Colonic mucosa (tissue), 4 donors: ENCODE results near the gene SCRT2. TPM values are rescaled to one million over a fixed set of nuclear protein-coding genes. Genes with fewer than 3 reads are reported as not detected.

Experiments
- DNase-seq: peaks from one replicate; pipeline ENCODE4 v3.0.0-alpha.2; 2020
- H3K27ac ChIP-seq: fragments of 200-600 bp; one replicate; pipeline ENCODE4 v1.8.0; 2021
- H3K27me3 ChIP-seq: fragments of 200-600 bp; one replicate; pipeline ENCODE4 v1.8.0; 2021
- H3K36me3 ChIP-seq: fragments of 200-600 bp; one replicate; pipeline ENCODE4 v1.8.0; 2021
- H3K4me1 ChIP-seq: fragments of 200-600 bp; one replicate; pipeline ENCODE4 v1.8.0; 2021; ENCODE audit warnings: mild to moderate bottlenecking
- H3K4me3 ChIP-seq: fragments of 200-600 bp; one replicate; pipeline ENCODE4 v1.8.0; 2021
- H3K9ac ChIP-seq, 2 donors: one replicate each; pipeline ENCODE4 v1.7.0; 2013; ENCODE audit warnings: control low read depth in 2 of 2, low read depth in 2 of 2, low read length in 2 of 2
- H3K9me3 ChIP-seq: fragments of 200-600 bp; one replicate; pipeline ENCODE4 v1.8.0; 2021
- CTCF ChIP-seq: fragments of 200-600 bp; IDR thresholded peaks from one replicate; pipeline ENCODE4 v1.8.0; 2022; ENCODE audit warnings: antibody characterized with exemption, mild to moderate bottlenecking
- intact Hi-C: fragments of 100-400 bp; cut with DNase I; formaldehyde crosslinking; loops from one replicate; pipeline ENCODE4 v1.14.1; 2022
- total RNA-seq, 2 donors: library from RNA; stranded (reverse); fragmentation: NEBNext Ultra II Directional in 1 of 2; extraction: Animal tissue kit (Norgen Biotek cat#: 25700) in 1 of 2; gene quantifications; one replicate each; pipeline ENCODE4 v1.2.1, GENCODE V29; 2021
- donor health status: healthy.
- donor health status: DM: no; HTN: no; CAD: no.
- donor health status: DM: no; HTN: no; CAD: no.

Gene SCRT2
- total RNA-seq, 2 donors from 2014 or later, result not detected

DNA sequence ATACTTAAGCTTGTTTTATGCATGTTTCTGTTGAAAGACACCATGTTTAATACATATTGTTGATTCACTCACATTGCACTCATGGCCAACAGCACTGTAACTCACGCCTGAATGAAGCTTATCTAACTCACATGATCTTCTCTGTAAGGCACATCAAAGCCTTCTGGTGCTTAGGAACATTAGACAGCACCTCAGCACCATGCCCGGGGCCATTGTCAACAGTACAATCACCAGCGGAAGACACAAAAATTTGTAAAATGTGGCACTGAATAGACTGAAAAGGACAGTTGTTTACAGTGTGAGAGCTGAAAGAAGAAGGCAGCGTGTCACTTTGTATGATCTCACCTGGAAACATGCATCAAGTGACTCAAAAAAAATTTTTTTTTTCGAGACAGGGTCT lies 56.6 kb downstream of the SCRT2 start:
- Histone ChIP-seq H3K4me1 (no peaks in the 10 kb centered on the region), H3K27me3 (no peaks in the 10 kb centered on the region), H3K9me3 (no peaks in the 10 kb centered on the region), H3K4me3 (no peak overlapping the region), H3K27ac (no peak overlapping the region), H3K36me3 (no peaks in the 10 kb centered on the region), H3K9ac (no peak overlapping the region)
- intact Hi-C loops, result no loop called here
- no peak for TF ChIP-seq CTCF
- DNase-seq, result no peak

- no peak overlapping the region for H3K9ac ChIP-seq
- H3K27me3 ChIP-seq, result no peaks in the 10 kb centered on the region
- no peak for DNase-seq
- H3K36me3 ChIP-seq, result no peaks in the 10 kb centered on the region
- no peaks in the 10 kb centered on the region for H3K9me3 ChIP-seq
- intact Hi-C loops, result no loop called here
- H3K4me3 ChIP-seq, result no peak overlapping the region
- H3K27ac ChIP-seq, result no peak overlapping the region
- TF ChIP-seq CTCF, result no peak
- H3K4me1 ChIP-seq, result no peaks in the 10 kb centered on the region
These were observed 57.5 kb downstream of the SCRT2 start for GRCh38 chr20:617934-618690.

DNA sequence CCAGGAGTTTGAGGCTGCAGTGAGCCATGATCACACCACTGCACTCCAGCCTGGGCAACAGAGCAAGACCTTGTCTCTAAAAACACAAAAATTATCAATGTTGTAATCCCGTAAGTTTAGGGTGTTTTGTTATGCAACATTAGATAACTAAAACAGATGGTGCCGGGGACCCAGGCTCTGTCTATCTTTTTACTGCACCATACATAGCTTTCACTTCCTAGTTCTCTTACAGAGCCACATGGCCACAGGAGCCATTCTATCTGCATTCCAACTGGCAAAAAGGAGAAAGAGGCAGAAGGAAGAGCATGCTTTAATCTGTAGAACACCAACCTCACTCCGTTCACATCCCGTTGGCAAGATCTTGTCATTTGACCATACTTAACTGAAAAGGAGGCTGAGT lies 60.1 kb downstream of the SCRT2 start:
- TF ChIP-seq CTCF, result no peak
- no peak overlapping the region for H3K27ac ChIP-seq
- no peak overlapping the region for H3K4me3 ChIP-seq
- DNase-seq, result no peak
- H3K4me1 ChIP-seq, result no peaks in the 10 kb centered on the region
- H3K27me3 ChIP-seq, result peaks cover 17% of the 10 kb centered on the region
- intact Hi-C loops, result no loop called here
- no peaks in the 10 kb centered on the region for H3K9me3 ChIP-seq
- H3K9ac ChIP-seq, result no peak overlapping the region
- H3K36me3 ChIP-seq, result no peaks in the 10 kb centered on the region

DNA sequence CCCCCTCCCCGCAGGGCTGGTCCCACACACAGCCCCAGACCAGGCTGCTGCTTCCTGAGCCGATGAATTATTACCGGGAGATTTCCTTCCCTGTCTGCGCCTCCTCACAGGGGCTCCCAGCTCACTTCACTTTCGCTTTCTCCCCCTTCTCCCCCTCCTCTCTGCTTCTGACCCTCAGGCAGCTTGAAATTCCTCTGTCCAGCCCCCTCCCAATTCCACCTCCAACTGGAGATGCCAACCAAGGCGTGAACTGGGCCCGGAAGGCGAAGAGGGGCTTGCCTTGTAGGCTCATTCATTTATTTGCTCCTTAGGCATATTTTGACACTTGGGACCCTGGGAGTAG lies 63.8 kb downstream of the SCRT2 start:
- H3K4me1 ChIP-seq, result no peaks in the 10 kb centered on the region
- H3K9me3 ChIP-seq, result no peaks in the 10 kb centered on the region
- H3K9ac ChIP-seq, result no peak overlapping the region
- no peak for TF ChIP-seq CTCF
- intact Hi-C loops, result no loop called here
- peaks cover 34% of the 10 kb centered on the region for H3K27me3 ChIP-seq
- no peak overlapping the region for H3K4me3 ChIP-seq
- H3K36me3 ChIP-seq, result no peaks in the 10 kb centered on the region
- DNase-seq, result no peak
- H3K27ac ChIP-seq, result no peak overlapping the region

Other genes starting within 250 kb of the SCRT2 start
- 10 to 100 TPM; 25.4 to 31.9 TPM for gene TBC1D20, start 213.3 kb downstream of the SCRT2 start, total RNA-seq
- gene CSNK2A1, start 132.0 kb downstream of the SCRT2 start, total RNA-seq, result 100 to 1,000 TPM; 107 to 144 TPM
- under 1 TPM; 0.16 to 0.22 TPM for gene TCF15, start 65.5 kb downstream of the SCRT2 start, total RNA-seq
- 10 to 100 TPM; 20.8 to 25.3 TPM for gene SRXN1, start 22.6 kb downstream of the SCRT2 start, total RNA-seq
- gene SLC52A3, start 92.7 kb upstream of the SCRT2 start, total RNA-seq, result 10 to 100 TPM; 15.6 to 19.7 TPM
- gene FAM110A, start 157.9 kb upstream of the SCRT2 start, total RNA-seq, result 10 to 100 TPM; 13.0 to 19.7 TPM
- gene ANGPT4, start 240.5 kb upstream of the SCRT2 start, total RNA-seq, result under 1 TPM in 1 of 2 donors, not detected in 1; 0.05 TPM